ENCODE data around the gene IGSF8.
"Not testable (repeated sequence)": the region's sequence is repeated elsewhere in the genome, so short reads cannot be mapped to it uniquely, and the experiment has no call there.

Gene IGSF8

GRCh38 chr1:160062230-160062532 lies 36.2 kb downstream of the IGSF8 start:
- DNase-seq: no peak

GRCh38 chr1:160061369-160062229 lies 36.8 kb downstream of the IGSF8 start:
- no peak for DNase-seq

- no peak for DNase-seq
These were observed 40.3 kb downstream of the IGSF8 start for GRCh38 chr1:160058087-160058486.

- DNase-seq: no peak
These were observed 41.7 kb downstream of the IGSF8 start for GRCh38 chr1:160056648-160057169.

GRCh38 chr1:160053548-160054365 lies 44.7 kb downstream of the IGSF8 start:
- DNase-seq: no peak

- no peak for DNase-seq
These were observed 45.5 kb downstream of the IGSF8 start for GRCh38 chr1:160052936-160053335.

GRCh38 chr1:160050619-160051018 lies 47.8 kb downstream of the IGSF8 start:
- DNase-seq: no peak

GRCh38 chr1:160050182-160050581 lies 48.2 kb downstream of the IGSF8 start:
- DNase-seq: not testable (repeated sequence)

- no peak for DNase-seq
These were observed 49.3 kb downstream of the IGSF8 start for GRCh38 chr1:160049101-160049500.

- DNase-seq: no peak
These were observed 50.1 kb downstream of the IGSF8 start for GRCh38 chr1:160048335-160048734.

GRCh38 chr1:160047111-160047991 lies 51.1 kb downstream of the IGSF8 start:
- no peak for DNase-seq

GRCh38 chr1:160046494-160047110 lies 51.8 kb downstream of the IGSF8 start:
- DNase-seq: peak; percentile 27

- no peak for DNase-seq
These were observed 52.8 kb downstream of the IGSF8 start for GRCh38 chr1:160045653-160046052.

- no peak for DNase-seq
These were observed 54.9 kb downstream of the IGSF8 start for GRCh38 chr1:160043543-160043942.

Measured in activated CD4-positive, alpha-beta T cell treated with anti-CD3 and anti-CD28 coated beads, Interleukin-2, amount 50 U/mL, for 1 hour (primary cell).